Gastrocnemius medialis (tissue), 4 donors: Measurements from ENCODE around the gene ADRA2C. TPM values are rescaled to one million over a fixed set of nuclear protein-coding genes. Genes with fewer than 3 reads are reported as not detected.

Experiments
- ATAC-seq, 2 donors: fragments of 150-250 bp; one replicate each; pipeline ENCODE4 v1.9.1; 2016
- DNase-seq, 2 donors: peaks; one replicate each; pipeline ENCODE4 v3.0.0-alpha.2; 2019
- H3K27ac ChIP-seq, 4 donors: fragments of 200-600 bp; sonication (generic); 1 replicate in 1 of 4; 2 replicates in 3 of 4; pipeline ENCODE4 v1.5.1; 2016 to 2018; ENCODE audit warnings: mild to moderate bottlenecking in 2 of 4, moderate library complexity in 1 of 4
- H3K27me3 ChIP-seq, 3 donors: fragments of 200-600 bp; sonication (generic) in 2 of 3; 1 replicate in 1 of 3; 2 replicates in 2 of 3; pipeline versions ENCODE4 v1.5.1 to v1.6.0; 2016 to 2019; ENCODE audit warnings: mild to moderate bottlenecking in 1 of 3, moderate library complexity in 1 of 3
- H3K36me3 ChIP-seq, 2 donors: fragments of 200-600 bp; sonication (generic) in 1 of 2; one replicate each; pipeline ENCODE4 v1.5.1; 2017 to 2018
- H3K4me1 ChIP-seq, 2 donors: fragments of 200-600 bp; sonication (generic) in 1 of 2; one replicate each; pipeline ENCODE4 v1.5.1; 2016 to 2017; ENCODE audit warnings: mild to moderate bottlenecking in 2 of 2
- H3K4me3 ChIP-seq, 4 donors: fragments of 200-600 bp; sonication (generic) in 3 of 4; 1 replicate in 1 of 4; 2 replicates in 3 of 4; pipeline ENCODE4 v1.5.1; 2016 to 2019; ENCODE audit warnings: mild to moderate bottlenecking in 2 of 4
- H3K9me3 ChIP-seq, 3 donors: fragments of 200-600 bp; sonication (generic) in 2 of 3; 1 replicate in 1 of 3; 2 replicates in 2 of 3; pipeline ENCODE4 v1.5.1; 2016 to 2019
- CTCF ChIP-seq, 5 experiments: fragments of 450-650 bp in 3 of 5; fragments of 200-600 bp in 2 of 5; sonication (generic) in 2 of 5; IDR thresholded peaks in 4 of 5; conservative IDR thresholded peaks in 1 of 5; 1 replicate in 4 of 5; 2 replicates in 1 of 5; pipeline ENCODE4 v1.5.1; 2016 to 2019; ENCODE audit warnings: antibody characterized with exemption in 5 of 5, mild to moderate bottlenecking in 3 of 5, moderate library complexity in 3 of 5
- POLR2A ChIP-seq, 2 donors: fragments of 450-650 bp; IDR thresholded peaks; one replicate each; pipeline ENCODE4 v1.6.1; 2017; ENCODE audit warnings: antibody characterized with exemption in 2 of 2, mild to moderate bottlenecking in 2 of 2, moderate library complexity in 2 of 2
- in situ Hi-C, 4 donors: fragments of 200-750 bp; cut with MboI; loops; one replicate each; pipeline versions ENCODE4 v1.15.0 to v1.8.0; 2017; ENCODE audit warnings: low sequenced_read_pairs in 4 of 4
- intact Hi-C: fragments of 100-400 bp; cut with DNase I; formaldehyde crosslinking; loops from one replicate; pipeline ENCODE4 v1.15.1; 2023; ENCODE audit warnings: low total_unique reads
- total RNA-seq, 4 donors: library from RNA; depleted of rRNA; stranded (reverse); fragments of >200 nt; gene quantifications; one replicate each; pipeline versions ENCODE4 v1.1.0 to v1.2.3, GENCODE V29; 2016

ADRA2C gene
- total RNA-seq, 4 donors from 2014 or later, result 2.5 to 7.9 (median 4.8) TPM

DNA sequence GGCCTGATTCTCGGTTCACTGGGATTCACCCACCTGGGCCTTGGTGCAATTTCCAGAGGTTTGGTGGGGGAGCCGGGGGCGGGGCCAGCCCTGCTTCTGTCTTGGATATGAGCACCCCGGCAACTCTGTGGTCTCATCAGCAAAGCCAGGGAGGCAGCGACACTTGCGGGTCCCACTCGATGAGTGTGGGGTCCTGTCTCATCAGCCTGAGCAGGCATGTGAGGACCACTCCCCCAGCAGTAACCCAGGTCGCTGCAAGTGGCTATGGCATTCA, 19.0 kb downstream of the ADRA2C start:
- Histone ChIP-seq H3K36me3 (no peaks in the 10 kb centered on the region), H3K9me3 (no peaks in the 10 kb centered on the region), H3K27ac (no peak overlapping the region), H3K4me3 (no peak overlapping the region), H3K27me3 (peaks cover 27 to 33% (median 32%) of the 10 kb centered on the region in 3 donors), H3K4me1 (no peaks in the 10 kb centered on the region)
- DNase-seq (no peak), ATAC-seq (no peak)
- in situ Hi-C loops (no loop called here), intact Hi-C loops (no loop called here)
- no peak for TF ChIP-seq CTCF (IDR thresholded peaks at IDR 0.05 in 4 of 5, conservative IDR thresholded peaks at IDR 0.05 in 1 of 5)
- TF ChIP-seq POLR2A (IDR thresholded peaks at IDR 0.05), result no peak

- no peaks in the 10 kb centered on the region for H3K36me3 ChIP-seq
- no peak overlapping the region for H3K4me3 ChIP-seq
- no peak for TF ChIP-seq POLR2A (IDR thresholded peaks at IDR 0.05)
- intact Hi-C loops, result no loop called here
- no peaks in the 10 kb centered on the region for H3K4me1 ChIP-seq
- DNase-seq, result no peak
- H3K27me3 ChIP-seq, result peaks cover 27 to 31% (median 27%) of the 10 kb centered on the region in 3 donors
- H3K9me3 ChIP-seq, result no peaks in the 10 kb centered on the region
- no peak overlapping the region for H3K27ac ChIP-seq
- in situ Hi-C loops, result no loop called here
- no peak for ATAC-seq
Measured at GRCh38 chr4:3786196-3786869, 20.1 kb downstream of the ADRA2C start.

GRCh38 chr4:3787489-3788365, 21.5 kb downstream of the ADRA2C start:
- DNase-seq (no peak), ATAC-seq (no peak)
- Histone ChIP-seq H3K9me3 (no peaks in the 10 kb centered on the region), H3K4me1 (no peaks in the 10 kb centered on the region), H3K36me3 (no peaks in the 10 kb centered on the region), H3K27me3 (peaks cover 15 to 22% (median 16%) of the 10 kb centered on the region in 3 donors), H3K27ac (no peak overlapping the region), H3K4me3 (no peak overlapping the region)
- no peak for TF ChIP-seq POLR2A (IDR thresholded peaks at IDR 0.05)
- TF ChIP-seq CTCF (IDR thresholded peaks at IDR 0.05 in 4 of 5, conservative IDR thresholded peaks at IDR 0.05 in 1 of 5), result no peak
- intact Hi-C loops (no loop called here), in situ Hi-C loops (no loop called here)

GRCh38 chr4:3788366-3788660, 22.1 kb downstream of the ADRA2C start:
- H3K4me3 ChIP-seq, result no peak overlapping the region
- H3K27ac ChIP-seq, result no peak overlapping the region
- intact Hi-C loops (no loop called here), in situ Hi-C loops (no loop called here)
- H3K9me3 ChIP-seq, result no peaks in the 10 kb centered on the region
- ATAC-seq (no peak), DNase-seq (no peak)
- no peaks in the 10 kb centered on the region for H3K4me1 ChIP-seq
- TF ChIP-seq POLR2A (IDR thresholded peaks at IDR 0.05) (no peak), CTCF (IDR thresholded peaks at IDR 0.05 in 4 of 5, conservative IDR thresholded peaks at IDR 0.05 in 1 of 5) (no peak)
- H3K27me3 ChIP-seq, result peaks cover 10 to 16% (median 10%) of the 10 kb centered on the region in 3 donors
- no peaks in the 10 kb centered on the region for H3K36me3 ChIP-seq

- Histone ChIP-seq H3K27me3 (peaks cover 8 to 10% (median 10%) of the 10 kb centered on the region in 3 donors), H3K36me3 (no peaks in the 10 kb centered on the region), H3K4me3 (no peak overlapping the region), H3K4me1 (no peaks in the 10 kb centered on the region), H3K9me3 (no peaks in the 10 kb centered on the region), H3K27ac (no peak overlapping the region)
- ATAC-seq, result no peak
- no peak for DNase-seq
- in situ Hi-C loops, result no loop called here
- TF ChIP-seq POLR2A (IDR thresholded peaks at IDR 0.05), result no peak
- no peak for TF ChIP-seq CTCF (IDR thresholded peaks at IDR 0.05 in 4 of 5, conservative IDR thresholded peaks at IDR 0.05 in 1 of 5)
- intact Hi-C loops, result no loop called here
Measured at GRCh38 chr4:3789587-3789986, 23.4 kb downstream of the ADRA2C start.
